Trophoblast cell (in vitro differentiated cells and primary cell): Measurements from ENCODE around the gene RHOJ.

ENCODE experiments used
- DNase-seq, 2 donors: peaks; one replicate each; pipeline ENCODE4 v3.0.0-alpha.2; 2016
- H2AFZ ChIP-seq: 2 replicates; pipeline ENCODE4 v1.6.1; 2013; ENCODE audit warnings: low read length, moderate library complexity, mild to moderate bottlenecking; ENCODE audit not compliant: insufficient read depth, poor library complexity
- H2AK5ac ChIP-seq: 2 replicates; pipeline ENCODE4 v1.6.1; 2013; ENCODE audit warnings: mild to moderate bottlenecking, low read length
- H2BK120ac ChIP-seq: 2 replicates; pipeline ENCODE4 v1.6.1; 2013; ENCODE audit warnings: low read length, mild to moderate bottlenecking, moderate library complexity; ENCODE audit not compliant: insufficient read depth, poor library complexity
- H2BK12ac ChIP-seq: 2 replicates; pipeline ENCODE4 v1.6.1; 2013; ENCODE audit warnings: mild to moderate bottlenecking, low read length, moderate library complexity
- H2BK5ac ChIP-seq: 2 replicates; pipeline ENCODE4 v1.6.1; 2013; ENCODE audit warnings: low read length, low read depth, moderate library complexity, mild to moderate bottlenecking; ENCODE audit not compliant: poor library complexity
- H3K14ac ChIP-seq: 2 replicates; pipeline ENCODE4 v1.6.1; 2013; ENCODE audit warnings: mild to moderate bottlenecking, low read length
- H3K18ac ChIP-seq: 2 replicates; pipeline ENCODE4 v1.6.1; 2013; ENCODE audit warnings: mild to moderate bottlenecking, low read length
- H3K23ac ChIP-seq: 2 replicates; pipeline ENCODE4 v1.6.1; 2013; ENCODE audit warnings: low read length
- H3K27ac ChIP-seq: 2 replicates; pipeline ENCODE4 v1.5.1; 2013; ENCODE audit warnings: low read depth, mild to moderate bottlenecking, inconsistent platforms, low read length, moderate library complexity
- H3K27me3 ChIP-seq: 2 replicates; pipeline ENCODE4 v1.6.1; 2013; ENCODE audit warnings: inconsistent platforms, mild to moderate bottlenecking, low read length, moderate library complexity; ENCODE audit not compliant: insufficient read depth
- H3K36me3 ChIP-seq, 2 experiments: 1 replicate in 1 of 2; 2 replicates in 1 of 2; pipeline ENCODE4 v1.6.1; 2013; ENCODE audit warnings: low read length in 2 of 2, mild to moderate bottlenecking in 2 of 2, moderate library complexity in 1 of 2; ENCODE audit not compliant: insufficient read depth in 2 of 2, control insufficient read depth in 1 of 2
- H3K4ac ChIP-seq: 2 replicates; pipeline ENCODE4 v1.6.1; 2013; ENCODE audit warnings: low read depth, mild to moderate bottlenecking, low read length, moderate library complexity
- H3K4me1 ChIP-seq, 2 experiments: 1 replicate in 1 of 2; 2 replicates in 1 of 2; pipeline ENCODE4 v1.6.1; 2013; ENCODE audit warnings: low read length in 2 of 2, mild to moderate bottlenecking in 2 of 2, moderate library complexity in 1 of 2; ENCODE audit not compliant: insufficient read depth in 2 of 2, control insufficient read depth in 1 of 2
- H3K4me2 ChIP-seq: 2 replicates; pipeline ENCODE4 v1.6.1; 2013; ENCODE audit warnings: inconsistent platforms, mild to moderate bottlenecking, low read length, moderate library complexity
- H3K4me3 ChIP-seq: 2 replicates; pipeline ENCODE4 v1.5.1; 2013; ENCODE audit warnings: mild to moderate bottlenecking, low read depth, low read length, inconsistent platforms
- H3K79me1 ChIP-seq: one replicate; pipeline ENCODE4 v1.6.1; 2013; ENCODE audit warnings: low read length
- H3K79me2 ChIP-seq: 2 replicates; pipeline ENCODE4 v1.6.1; 2013; ENCODE audit warnings: low read length, mild to moderate bottlenecking; ENCODE audit not compliant: control insufficient read depth, insufficient read depth, poor library complexity
- H3K9ac ChIP-seq: 2 replicates; pipeline ENCODE4 v1.6.1; 2013; ENCODE audit warnings: mild to moderate bottlenecking, low read length
- H3K9me3 ChIP-seq: 2 replicates; pipeline ENCODE4 v1.6.1; 2013; ENCODE audit warnings: low read depth, mild to moderate bottlenecking, control low read depth, inconsistent platforms, low read length; ENCODE audit not compliant: insufficient read depth
- H4K12ac ChIP-seq: 2 replicates; pipeline ENCODE4 v1.6.1; 2013; ENCODE audit warnings: low read depth, mild to moderate bottlenecking, low read length, moderate library complexity
- H4K8ac ChIP-seq: 2 replicates; pipeline ENCODE4 v1.6.1; 2013; ENCODE audit warnings: low read depth, mild to moderate bottlenecking, low read length, moderate library complexity
- H4K91ac ChIP-seq: one replicate; pipeline ENCODE4 v1.6.1; 2013; ENCODE audit warnings: low read depth, mild to moderate bottlenecking, low read length, moderate library complexity
- WGBS: extraction: QIAGEN DNeasy Blood & Tissue Kit; methylation state at CpG from one replicate; pipeline ENCODE4 v1.1.7; 2013; ENCODE audit warnings: missing lambda C conversion rate; ENCODE audit not compliant: insufficient read length, insufficient coverage; ENCODE audit errors: extremely low coverage; 5-methylcytosine and 5-hydroxymethylcytosine counted together

RHOJ gene

GRCh38 chr14:63249092-63249491 lies 44.8 kb downstream of the RHOJ start:
- Histone ChIP-seq H4K91ac (no peak overlapping the region), H3K14ac (no peak overlapping the region), H3K4me2 (no peak overlapping the region), H3K18ac (no peak overlapping the region), H2BK5ac (no peak overlapping the region), H3K79me1 (no peaks in the 10 kb centered on the region), H2AFZ (no peak overlapping the region), H4K12ac (no peak overlapping the region), H2BK120ac (no peak overlapping the region), H4K8ac (no peak overlapping the region), H3K27me3 (no peaks in the 10 kb centered on the region), H3K36me3 (no peaks in the 10 kb centered on the region), H3K23ac (no peak overlapping the region), H3K79me2 (no peaks in the 10 kb centered on the region), H3K9me3 (no peaks in the 10 kb centered on the region), H3K4ac (no peak overlapping the region), H3K4me1 (no peaks in the 10 kb centered on the region), H3K27ac (no peak overlapping the region), H2BK12ac (no peak overlapping the region), H3K9ac (no peak overlapping the region), H2AK5ac (no peak overlapping the region), H3K4me3 (no peak overlapping the region)
- no CpG with 5 or more reads among the region's 2 CpGs for WGBS
- no peak for DNase-seq

- Histone ChIP-seq H3K4ac (no peak overlapping the region), H3K36me3 (no peaks in the 10 kb centered on the region), H2AFZ (no peak overlapping the region), H2BK120ac (no peak overlapping the region), H2BK5ac (no peak overlapping the region), H4K8ac (no peak overlapping the region), H3K18ac (no peak overlapping the region), H3K4me1 (peaks cover 0 to 3% of the 10 kb centered on the region in 2 experiments), H2AK5ac (no peak overlapping the region), H3K23ac (no peak overlapping the region), H3K4me2 (no peak overlapping the region), H2BK12ac (no peak overlapping the region), H3K9me3 (no peaks in the 10 kb centered on the region), H3K27me3 (no peaks in the 10 kb centered on the region), H3K79me2 (no peaks in the 10 kb centered on the region), H4K91ac (no peak overlapping the region), H3K79me1 (no peaks in the 10 kb centered on the region), H4K12ac (no peak overlapping the region), H3K4me3 (no peak overlapping the region), H3K14ac (no peak overlapping the region), H3K27ac (no peak overlapping the region), H3K9ac (no peak overlapping the region)
- no peak for DNase-seq
- WGBS = no CpG with 5 or more reads among the region's 4 CpGs
These were observed 53.1 kb downstream of the RHOJ start for GRCh38 chr14:63257299-63257698.

GRCh38 chr14:63262446-63262845 lies 58.2 kb downstream of the RHOJ start:
- H3K27ac ChIP-seq = no peak overlapping the region
- no peak overlapping the region for H4K91ac ChIP-seq
- H4K8ac ChIP-seq = no peak overlapping the region
- H2BK120ac ChIP-seq = no peak overlapping the region
- no peaks in the 10 kb centered on the region for H3K27me3 ChIP-seq
- peaks cover 1% of the 10 kb centered on the region for H3K9me3 ChIP-seq
- no peaks in the 10 kb centered on the region for H3K36me3 ChIP-seq
- no peak overlapping the region for H3K18ac ChIP-seq
- H3K23ac ChIP-seq = no peak overlapping the region
- H3K79me2 ChIP-seq = no peaks in the 10 kb centered on the region
- H2AK5ac ChIP-seq = no peak overlapping the region
- no peak for DNase-seq
- H3K14ac ChIP-seq = no peak overlapping the region
- H2BK12ac ChIP-seq = no peak overlapping the region
- H3K9ac ChIP-seq = no peak overlapping the region
- no CpG with 5 or more reads among the region's 2 CpGs for WGBS
- H4K12ac ChIP-seq = no peak overlapping the region
- H3K4ac ChIP-seq = no peak overlapping the region
- no peak overlapping the region for H3K4me2 ChIP-seq
- no peak overlapping the region for H2BK5ac ChIP-seq
- H3K4me1 ChIP-seq = peaks cover 6 to 11% of the 10 kb centered on the region in 2 experiments
- H3K79me1 ChIP-seq = peaks cover 4% of the 10 kb centered on the region
- H3K4me3 ChIP-seq = no peak overlapping the region
- no peak overlapping the region for H2AFZ ChIP-seq

- Histone ChIP-seq H2AFZ (no peak overlapping the region), H3K4me1 (peaks cover 8 to 10% of the 10 kb centered on the region in 2 experiments), H2BK12ac (no peak overlapping the region), H3K9ac (no peak overlapping the region), H3K4me2 (peak overlapping the region; percentile 38), H2BK120ac (no peak overlapping the region), H4K12ac (no peak overlapping the region), H3K9me3 (peaks cover 1% of the 10 kb centered on the region), H3K4ac (no peak overlapping the region), H3K27me3 (no peaks in the 10 kb centered on the region), H3K23ac (no peak overlapping the region), H4K8ac (no peak overlapping the region), H3K79me1 (peaks cover 4% of the 10 kb centered on the region), H2AK5ac (no peak overlapping the region), H2BK5ac (no peak overlapping the region), H4K91ac (no peak overlapping the region), H3K27ac (peak overlapping the region; percentile 43), H3K36me3 (no peaks in the 10 kb centered on the region), H3K4me3 (no peak overlapping the region), H3K79me2 (no peaks in the 10 kb centered on the region), H3K18ac (no peak overlapping the region), H3K14ac (no peak overlapping the region)
- no CpG with 5 or more reads among the region's 1 CpG for WGBS
- peak in 1 of 2 donors; percentile 31 for DNase-seq
These were observed 61.9 kb downstream of the RHOJ start for GRCh38 chr14:63266106-63266505.
